Measurements from ENCODE around the gene CCNF.
A peak's percentile ranks its signal among the peaks of the same experiment; 100 is the strongest.

Gene CCNF

GRCh38 chr16:2499890-2500429, 70.7 kb downstream of the CCNF start:
- Histone ChIP-seq H3K27me3 (replicated peaks) (no peaks in the 10 kb centered on the region), H3K27ac (no peak overlapping the region), H3K36me3 (replicated peaks) (peaks cover 14% of the 10 kb centered on the region), H3K4me3 (ENCODE audit: low read depth, low read length) (no peak overlapping the region)
- in situ Hi-C loops (cut with HindIII; ENCODE audit: low pct_ligation_motif_present, low sequenced_read_pairs) = no loop called here
- no peak for TF ChIP-seq CTCF (IDR thresholded peaks at IDR 0.05; ENCODE audit: low read depth, low read length, missing control alignments)
- no peak for DNase-seq

- no peak overlapping the region for H3K4me3 ChIP-seq (ENCODE audit: low read depth, low read length)
- H3K27me3 ChIP-seq (replicated peaks) = no peaks in the 10 kb centered on the region
- H3K27ac ChIP-seq = no peak overlapping the region
- DNase-seq = no peak
- peak; percentile 10 for TF ChIP-seq CTCF (IDR thresholded peaks at IDR 0.05; ENCODE audit: low read depth, low read length, missing control alignments)
- in situ Hi-C loops (cut with HindIII; ENCODE audit: low pct_ligation_motif_present, low sequenced_read_pairs) = no loop called here
- peaks cover 14% of the 10 kb centered on the region for H3K36me3 ChIP-seq (replicated peaks)
Measured at GRCh38 chr16:2500430-2500917, 71.2 kb downstream of the CCNF start.

GRCh38 chr16:2500918-2501750, 71.9 kb downstream of the CCNF start:
- peak overlapping the region; percentile 41 for H3K4me3 ChIP-seq (ENCODE audit: low read depth, low read length)
- no peak overlapping the region for H3K27ac ChIP-seq
- peak; percentile 97 for TF ChIP-seq CTCF (IDR thresholded peaks at IDR 0.05; ENCODE audit: low read depth, low read length, missing control alignments)
- no peaks in the 10 kb centered on the region for H3K27me3 ChIP-seq (replicated peaks)
- peak; percentile 71 for DNase-seq
- in situ Hi-C loops (cut with HindIII; ENCODE audit: low pct_ligation_motif_present, low sequenced_read_pairs) = no loop called here
- H3K36me3 ChIP-seq (replicated peaks) = peaks cover 14% of the 10 kb centered on the region

GRCh38 chr16:2501946-2502895, 73.0 kb downstream of the CCNF start:
- in situ Hi-C loops (cut with HindIII; ENCODE audit: low pct_ligation_motif_present, low sequenced_read_pairs) = no loop called here
- H3K27ac ChIP-seq = no peak overlapping the region

More at GRCh38 chr16:2501946-2502895, 73.0 kb downstream of the CCNF start:
- H3K27me3 ChIP-seq (replicated peaks) = no peaks in the 10 kb centered on the region
- TF ChIP-seq CTCF (IDR thresholded peaks at IDR 0.05; ENCODE audit: low read depth, low read length, missing control alignments) = no peak
- H3K36me3 ChIP-seq (replicated peaks) = peaks cover 6% of the 10 kb centered on the region
- H3K4me3 ChIP-seq (ENCODE audit: low read depth, low read length) = no peak overlapping the region
- DNase-seq = no peak
